Heart left ventricle (tissue), 16 donors: Measurements from ENCODE around the gene GGCX. TPM values are rescaled to one million over a fixed set of nuclear protein-coding genes. Genes with fewer than 3 reads are reported as not detected.
A peak's percentile ranks its signal among the peaks of the same experiment; 100 is the strongest.

Experiments
- ATAC-seq, 4 donors: fragments of 200-7000 bp; cut with Tn5 transposase; one replicate each; pipeline ENCODE4 v1.9.1; 2020 to 2022; ENCODE audit warnings: moderate library complexity in 4 of 4, mild to moderate bottlenecking in 3 of 4, moderate number of reproducible peaks in 1 of 4
- DNase-seq, 5 donors: peaks; one replicate each; pipeline ENCODE4 v3.0.0-alpha.2; 2020
- H3K27ac ChIP-seq, 12 donors: fragments of 200-600 bp; sonication (generic) in 4 of 12; one replicate each; pipeline versions ENCODE4 v1.5.0 to v1.8.0; 2016 to 2022; ENCODE audit warnings: mild to moderate bottlenecking in 2 of 12
- H3K27me3 ChIP-seq, 9 donors: fragments of 200-600 bp; sonication (generic) in 2 of 9; one replicate each; pipeline versions ENCODE4 v1.5.1 to v1.8.0; 2016 to 2022; ENCODE audit warnings: mild to moderate bottlenecking in 3 of 9
- H3K36me3 ChIP-seq, 9 donors: fragments of 200-600 bp; sonication (generic) in 2 of 9; one replicate each; pipeline versions ENCODE4 v1.5.0 to v1.8.0; 2018 to 2022; ENCODE audit warnings: mild to moderate bottlenecking in 2 of 9
- H3K4me1 ChIP-seq, 12 donors: fragments of 200-600 bp; sonication (generic) in 4 of 12; one replicate each; pipeline versions ENCODE4 v1.5.0 to v1.8.0; 2016 to 2022; ENCODE audit warnings: mild to moderate bottlenecking in 3 of 12
- H3K4me3 ChIP-seq, 12 donors: fragments of 200-600 bp; sonication (generic) in 4 of 12; one replicate each; pipeline versions ENCODE4 v1.5.0 to v1.8.0; 2017 to 2022; ENCODE audit warnings: mild to moderate bottlenecking in 9 of 12, moderate library complexity in 4 of 12
- H3K9me3 ChIP-seq, 12 donors: fragments of 200-600 bp; sonication (generic) in 4 of 12; one replicate each; pipeline versions ENCODE4 v1.5.0 to v1.8.0; 2016 to 2022; ENCODE audit warnings: mild to moderate bottlenecking in 1 of 12
- POLR2A ChIP-seq, 2 donors: fragments of 450-650 bp; IDR thresholded peaks; one replicate each; pipeline ENCODE4 v1.6.1; 2017; ENCODE audit warnings: antibody characterized with exemption in 2 of 2, mild to moderate bottlenecking in 2 of 2, moderate library complexity in 2 of 2
- WGBS, 4 donors: extraction: QIAGEN DNeasy Blood & Tissue Kit in 2 of 4; methylation state at CpG; one replicate each; pipeline versions ENCODE4 v1.1.5 to v1.1.7; 2013 to 2018; 5-methylcytosine and 5-hydroxymethylcytosine counted together
- intact Hi-C, 10 donors: fragments of 100-400 bp; cut with DNase I; formaldehyde crosslinking; loops; one replicate each; pipeline versions ENCODE4 v1.11.1 to v1.14.2; 2022
- long read RNA-seq, 3 donors: library from polyadenylated mRNA; unstranded; transcript quantifications; one replicate each; pipeline ENCODE4 v2.0.0, GENCODE V29; 2020 to 2021
- polyA plus RNA-seq, 2 donors: library from polyadenylated mRNA; stranded (reverse); fragments of 200-250 nt; gene quantifications; one replicate each; pipeline ENCODE4 v1.2.3, GENCODE V29; 2013
- total RNA-seq, 9 donors: library from RNA; depleted of rRNA in 2 of 9; stranded (reverse); fragments of >200 nt in 2 of 9; fragmentation: NEBNext Ultra II Directional in 3 of 9; extraction: Animal tissue kit (Norgen Biotek cat#: 25700) in 3 of 9; gene quantifications; one replicate each; pipeline versions ENCODE4 v1.1.0 to v1.2.4, GENCODE V29; 2016 to 2023
- TF ChIP-seq, protein P1 (sequence below), 12 donors: fragments of 200-600 bp; sonication (generic) in 4 of 12; IDR thresholded peaks; one replicate each; pipeline versions ENCODE4 v1.5.0 to v1.8.0; 2018 to 2022; ENCODE audit warnings: antibody characterized with exemption in 12 of 12, mild to moderate bottlenecking in 5 of 12
- donor health status: ischemic (EF 13 %, LVEDD 7.1; RV severe dilation, severe dysfunction).
- donor health status: healthy with polysubstance abuse.
- donor health status: DM: no; HTN: yes; CAD: no.
- donor health status: DM: no; HTN: no; CAD: no.
- donor health status: ischemic (EF 25% LVEDD 6.9; RV normal size, moderate dysfunction).
- donor health status: ischemic (EF 25% LVEDD 5.7; RV mildly dilated, moderate dysfunction).
- donor health status: healthy.
- donor health status: DM: yes; HTN: yes; CAD: no.
- donor health status: ischemic (EF 35%, LVEDD 5.7; RV mildly dilated, moderate dysfunction).
- donor health status: nonischemic (EF 11% LVEDD 7.7; RV severe dilation, severe dysfunction).
- donor health status: DM: yes; HTN: yes; CAD: no.
- donor health status: PGD.
- donor health status: ischemic (EF 29% LVEDD 5.4; RV normal size, mild dysfunction).
- donor health status: nonischemic (EF 23%, LVEDD 6.1; RV moderate dilation, normal function).

The GGCX gene
- 10 to 100 TPM; 13.2 to 30.7 (median 20.8) TPM for total RNA-seq
- 10 to 100 TPM; 12.6 to 28.7 TPM for polyA plus RNA-seq
- long read RNA-seq, donor 1, full-length matches to known transcripts, result 10 of 23 reads
- long read RNA-seq, donor 1, partial matches to known transcripts, result 8 of 23 reads
- long read RNA-seq, donor 1, other reads (novel, unspliced or antisense), result 5 of 23 reads
- long read RNA-seq, donor 2, full-length matches to known transcripts, result 32 of 59 reads
- long read RNA-seq, donor 2, partial matches to known transcripts, result 21 of 59 reads
- long read RNA-seq, donor 2, other reads (novel, unspliced or antisense), result 6 of 59 reads
- long read RNA-seq, donor 3, full-length matches to known transcripts, result 7 of 21 reads
- long read RNA-seq, donor 3, partial matches to known transcripts, result 10 of 21 reads
- long read RNA-seq, donor 3, other reads (novel, unspliced or antisense), result 4 of 21 reads

DNA sequence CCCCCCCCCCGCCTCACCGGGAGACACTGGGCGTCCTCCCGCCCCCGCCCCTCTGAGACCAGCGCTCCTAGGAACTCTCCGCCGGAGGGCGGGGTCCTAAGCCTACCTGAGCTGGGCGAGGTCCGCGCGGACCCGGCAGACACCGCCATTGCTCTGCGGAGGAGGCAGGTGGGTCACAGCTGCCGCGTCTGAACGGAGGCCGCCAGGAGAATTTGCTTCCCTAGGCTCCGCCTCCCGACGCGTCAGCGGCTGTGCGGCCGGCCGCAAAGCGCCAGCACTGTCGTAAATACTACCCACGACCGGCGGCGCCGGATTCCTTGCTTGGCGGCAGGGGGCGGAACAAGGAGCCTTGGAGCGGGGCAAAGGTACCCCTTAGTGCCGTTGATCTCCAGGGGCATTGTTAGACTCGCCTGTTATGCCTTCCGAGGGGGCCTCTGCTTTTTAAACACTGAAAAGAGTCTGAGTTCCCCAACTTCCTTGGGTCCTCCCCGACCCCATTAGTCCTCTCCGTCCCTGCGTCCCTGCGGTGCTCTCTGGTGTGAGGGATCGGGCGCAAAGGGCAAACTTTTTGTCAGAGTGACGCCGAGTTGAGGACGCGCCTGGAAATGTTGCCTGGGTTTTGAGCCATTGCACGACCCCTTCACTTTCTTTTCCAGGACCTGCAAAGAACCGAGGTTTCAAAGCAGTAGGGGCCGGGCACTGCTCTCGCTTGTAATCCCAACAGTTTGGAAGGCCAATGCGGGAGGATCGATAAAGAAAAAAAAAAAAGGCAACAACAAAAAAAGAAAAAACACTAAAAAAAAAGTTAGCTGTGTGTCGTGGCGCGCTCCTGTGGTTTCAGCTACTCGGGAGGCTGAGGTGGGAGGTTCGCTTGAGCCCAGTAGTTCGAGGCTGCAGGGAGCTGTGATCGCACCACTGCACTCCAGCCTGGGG is at the start of gene GGCX:
GGCX (minus strand) TSS at position 214 of the 933 bp plus-strand sequence; CDS start at position 149, 65 bp downstream.
- Histone ChIP-seq H3K4me3 (peak within 1 kb of the TSS; percentile 62 to 93 (median 79)), H3K36me3 (peaks cover 0 to 30% (median 23%) of the 10 kb centered on the region in 9 donors), H3K27ac (peak within 1 kb of the TSS; percentile 56 to 96 (median 89)), H3K9me3 (no peaks in the 10 kb centered on the region), H3K4me1 (peaks cover 0 to 32% (median 14%) of the 10 kb centered on the region in 12 donors), H3K27me3 (no peaks in the 10 kb centered on the region)
- intact Hi-C loops, result loop anchor here in 8 of 10 donors (1.0 to 5.0 kb wide), 6 partner anchors 23 to 56 kb away; partner anchors contain the start of genes TMEM150A (in 3 of the 8), USP39 (in 3 of the 8), C2orf68 (in 2 of the 8) and MAT2A (in 1 of the 8)
- ATAC-seq, result peak; percentile 95 to 97 (median 96)
- 4 to 9% (median 6%) methylated on average over 32 to 64 of the region's 64 CpGs for WGBS, 4 donors
- peak; percentile 96 to 98 (median 97) for DNase-seq
- TF ChIP-seq POLR2A (IDR thresholded peaks at IDR 0.05), result peak in 1 of 2 donors; percentile 91
- TF ChIP-seq, protein P1, sequence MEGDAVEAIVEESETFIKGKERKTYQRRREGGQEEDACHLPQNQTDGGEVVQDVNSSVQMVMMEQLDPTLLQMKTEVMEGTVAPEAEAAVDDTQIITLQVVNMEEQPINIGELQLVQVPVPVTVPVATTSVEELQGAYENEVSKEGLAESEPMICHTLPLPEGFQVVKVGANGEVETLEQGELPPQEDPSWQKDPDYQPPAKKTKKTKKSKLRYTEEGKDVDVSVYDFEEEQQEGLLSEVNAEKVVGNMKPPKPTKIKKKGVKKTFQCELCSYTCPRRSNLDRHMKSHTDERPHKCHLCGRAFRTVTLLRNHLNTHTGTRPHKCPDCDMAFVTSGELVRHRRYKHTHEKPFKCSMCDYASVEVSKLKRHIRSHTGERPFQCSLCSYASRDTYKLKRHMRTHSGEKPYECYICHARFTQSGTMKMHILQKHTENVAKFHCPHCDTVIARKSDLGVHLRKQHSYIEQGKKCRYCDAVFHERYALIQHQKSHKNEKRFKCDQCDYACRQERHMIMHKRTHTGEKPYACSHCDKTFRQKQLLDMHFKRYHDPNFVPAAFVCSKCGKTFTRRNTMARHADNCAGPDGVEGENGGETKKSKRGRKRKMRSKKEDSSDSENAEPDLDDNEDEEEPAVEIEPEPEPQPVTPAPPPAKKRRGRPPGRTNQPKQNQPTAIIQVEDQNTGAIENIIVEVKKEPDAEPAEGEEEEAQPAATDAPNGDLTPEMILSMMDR (IDR thresholded peaks at IDR 0.05), result peak in 6 of 12 donors; percentile 12 to 62 (median 30)

DNA sequence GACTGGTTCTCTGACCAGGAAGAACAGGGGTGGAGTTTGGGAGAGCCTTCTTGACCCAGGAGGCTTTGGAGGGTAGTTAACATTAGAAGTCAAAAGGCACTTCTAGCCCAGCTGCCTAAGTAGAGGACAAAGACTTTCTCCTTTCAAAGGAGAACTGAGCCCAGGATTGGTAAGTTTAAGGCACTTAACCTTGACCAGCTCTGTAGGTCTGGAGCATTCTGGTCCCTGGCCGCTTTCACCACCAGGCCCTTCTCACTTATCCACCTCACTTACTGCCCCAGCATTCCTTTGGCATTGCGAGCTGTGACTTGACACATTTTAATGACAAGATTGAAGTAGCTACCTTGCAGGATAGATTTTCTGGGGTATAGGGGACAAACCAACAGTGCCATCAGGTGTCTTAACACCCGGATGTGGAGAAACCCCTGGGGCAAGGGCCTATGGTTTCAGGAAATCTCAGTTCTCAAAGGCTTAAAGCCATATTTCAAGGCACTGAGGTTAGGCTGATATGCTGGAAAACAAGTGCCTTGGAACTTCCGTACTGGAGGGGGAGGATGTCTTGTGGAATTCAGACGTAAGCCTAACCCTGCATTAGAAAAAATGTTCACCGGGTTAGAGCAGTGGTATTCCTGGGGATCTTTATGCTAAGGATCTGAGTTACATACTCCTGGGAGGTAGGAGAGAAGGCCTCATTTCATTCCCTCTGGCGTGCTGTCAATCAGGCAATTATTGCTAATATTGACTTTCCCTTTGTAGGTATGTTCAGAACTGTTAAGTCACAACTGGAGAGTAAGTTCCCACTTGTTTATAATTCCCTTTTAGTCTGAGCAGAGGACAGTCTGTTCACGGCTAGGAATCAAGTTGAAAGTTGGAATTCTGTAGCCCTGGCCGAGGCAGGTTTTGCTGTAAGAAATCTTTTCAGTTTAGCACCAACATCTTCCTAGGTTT is 46.2 kb upstream of the GGCX start:
- H3K4me3 ChIP-seq, result no peak overlapping the region
- DNase-seq (peak in 1 of 5 donors; percentile 32), ATAC-seq (no peak)
- H3K4me1 ChIP-seq, result peaks cover 2 to 85% (median 57%) of the 10 kb centered on the region in 12 donors
- 53 to 60% (median 58%) methylated on average over 9 of the region's 9 CpGs for WGBS, 4 donors
- H3K9me3 ChIP-seq, result no peaks in the 10 kb centered on the region
- no peaks in the 10 kb centered on the region for H3K27me3 ChIP-seq
- H3K36me3 ChIP-seq, result peaks cover 0 to 35% (median 15%) of the 10 kb centered on the region in 9 donors
- TF ChIP-seq, protein P1 (IDR thresholded peaks at IDR 0.05), result no peak
- no peak for TF ChIP-seq POLR2A (IDR thresholded peaks at IDR 0.05)
- peak overlapping the region; percentile 34 to 90 (median 75) for H3K27ac ChIP-seq
- intact Hi-C loops, result loop anchor here in 1 of 10 donors (5.0 kb wide), 1 partner anchor 185 kb away; no protein-coding TSS in a partner anchor

DNA sequence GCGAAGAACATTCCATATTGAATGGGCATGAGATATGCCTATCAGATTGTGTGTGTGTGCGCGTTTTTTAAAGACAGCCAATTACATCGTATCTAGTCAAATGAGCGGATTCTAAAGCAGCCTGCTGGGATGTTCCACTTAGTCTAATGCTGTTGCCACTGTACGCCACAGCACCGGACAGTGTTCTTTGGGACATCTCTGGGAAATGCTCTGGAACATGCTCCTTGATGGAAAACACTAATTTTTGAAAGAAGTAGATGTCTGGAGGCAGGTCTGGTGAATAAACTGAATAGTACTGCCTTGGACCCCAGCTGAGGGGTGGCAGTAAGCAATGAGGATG is 44.8 kb upstream of the GGCX start:
- H3K4me3 ChIP-seq, result no peak overlapping the region
- peaks cover 2 to 86% (median 61%) of the 10 kb centered on the region in 12 donors for H3K4me1 ChIP-seq
- peaks cover 0 to 35% (median 16%) of the 10 kb centered on the region in 9 donors for H3K36me3 ChIP-seq
- WGBS, 4 donors, result 76 to 85% (median 79%) methylated on average over 7 of the region's 7 CpGs
- TF ChIP-seq, protein P1 (IDR thresholded peaks at IDR 0.05), result no peak
- TF ChIP-seq POLR2A (IDR thresholded peaks at IDR 0.05), result no peak
- DNase-seq (peak in 1 of 5 donors; percentile 9), ATAC-seq (no peak)
- H3K27ac ChIP-seq, result peak overlapping the region in 10 of 12 donors; percentile 15 to 90 (median 80)
- intact Hi-C loops, result loop anchor here in 1 of 10 donors (5.0 kb wide), 1 partner anchor 184 kb away; no protein-coding TSS in a partner anchor
- H3K27me3 ChIP-seq, result no peaks in the 10 kb centered on the region
- no peaks in the 10 kb centered on the region for H3K9me3 ChIP-seq
